ENCODE data around the gene TCF4.

Gene TCF4

GRCh38 chr18:55234366-55235093 is 353.5 kb downstream of the TCF4 start:
- DNase-seq (ENCODE audit: low read depth), result peak; percentile 17

GRCh38 chr18:55233857-55234256 is 354.1 kb downstream of the TCF4 start:
- no peak for DNase-seq (ENCODE audit: low read depth)

- no peak for DNase-seq (ENCODE audit: low read depth)
These were observed 355.5 kb downstream of the TCF4 start for GRCh38 chr18:55232506-55232905.

- DNase-seq (ENCODE audit: low read depth), result no peak
These were observed 358.3 kb downstream of the TCF4 start for GRCh38 chr18:55229682-55230081.

GRCh38 chr18:55228707-55229106 is 359.3 kb downstream of the TCF4 start:
- DNase-seq (ENCODE audit: low read depth), result no peak

GRCh38 chr18:55228191-55228590 is 359.8 kb downstream of the TCF4 start:
- no peak for DNase-seq (ENCODE audit: low read depth)

- no peak for DNase-seq (ENCODE audit: low read depth)
These were observed 360.2 kb downstream of the TCF4 start for GRCh38 chr18:55227771-55228170.

GRCh38 chr18:55226044-55226443 is 361.9 kb downstream of the TCF4 start:
- DNase-seq (ENCODE audit: low read depth), result no peak

- DNase-seq (ENCODE audit: low read depth), result no peak
These were observed 363.8 kb downstream of the TCF4 start for GRCh38 chr18:55224086-55224625.

GRCh38 chr18:55221622-55222021 is 366.4 kb downstream of the TCF4 start:
- DNase-seq (ENCODE audit: low read depth), result no peak

- DNase-seq (ENCODE audit: low read depth), result no peak
These were observed 367.5 kb downstream of the TCF4 start for GRCh38 chr18:55220523-55220922.

- no peak for DNase-seq (ENCODE audit: low read depth)
These were observed 368.2 kb downstream of the TCF4 start for GRCh38 chr18:55219823-55220222.

GRCh38 chr18:55219059-55219458 is 368.9 kb downstream of the TCF4 start:
- no peak for DNase-seq (ENCODE audit: low read depth)

GRCh38 chr18:55214969-55215368 is 373.0 kb downstream of the TCF4 start:
- DNase-seq (ENCODE audit: low read depth), result no peak

GRCh38 chr18:55214534-55214933 is 373.5 kb downstream of the TCF4 start:
- no peak for DNase-seq (ENCODE audit: low read depth)

- no peak for DNase-seq (ENCODE audit: low read depth)
These were observed 374.4 kb downstream of the TCF4 start for GRCh38 chr18:55213586-55213985.

- DNase-seq (ENCODE audit: low read depth), result no peak
These were observed 381.1 kb downstream of the TCF4 start for GRCh38 chr18:55206927-55207326.

- DNase-seq (ENCODE audit: low read depth), result no peak
These were observed 385.6 kb downstream of the TCF4 start for GRCh38 chr18:55202232-55202917.

GRCh38 chr18:55199291-55199963 is 388.6 kb downstream of the TCF4 start:
- no peak for DNase-seq (ENCODE audit: low read depth)

GRCh38 chr18:55195863-55196262 is 392.1 kb downstream of the TCF4 start:
- DNase-seq (ENCODE audit: low read depth), result no peak

- DNase-seq (ENCODE audit: low read depth), result no peak
These were observed 398.0 kb downstream of the TCF4 start for GRCh38 chr18:55189972-55190371.

GRCh38 chr18:55186588-55186987 is 401.4 kb downstream of the TCF4 start:
- DNase-seq (ENCODE audit: low read depth), result no peak

- DNase-seq (ENCODE audit: low read depth), result no peak
These were observed 402.6 kb downstream of the TCF4 start for GRCh38 chr18:55185391-55185790.

Measured in stimulated activated CD8-positive, alpha-beta memory T cell treated with anti-CD3 and anti-CD28 coated beads, Interleukin-15, amount 100 ng/mL, for 24 hours (primary cell).